Measurements from ENCODE around the gene UBTFL1.
"Not testable (repeated sequence)": the region's sequence is repeated elsewhere in the genome, so short reads cannot be mapped to it uniquely, and the experiment has no call there.

The UBTFL1 gene

GRCh38 chr11:90085650-90086049 is at the start of gene UBTFL1:
Gene UBTFL1, plus strand, starts transcription at chr11:90085950. Its CDS starts 0 bp downstream, at chr11:90085950.
- not testable (repeated sequence) for H3K4me3 ChIP-seq (ENCODE audit: low read depth, low read length); H3K4me1 ChIP-seq (ENCODE audit: control insufficient read depth, insufficient read depth, low read length, unreplicated experiment)

GRCh38 chr11:90051591-90052209 is 34.0 kb upstream of the UBTFL1 start:
- not testable (repeated sequence) for H3K27me3 ChIP-seq (ENCODE audit: insufficient read depth, low read length); H3K27ac ChIP-seq (ENCODE audit: low read depth, low read length); H3K79me2 ChIP-seq (ENCODE audit: control insufficient read depth, insufficient read depth, low read length, unreplicated experiment); H3K4me1 ChIP-seq (ENCODE audit: control insufficient read depth, insufficient read depth, low read length, unreplicated experiment); H3K36me3 ChIP-seq (ENCODE audit: insufficient read depth, low read length); H3K4me3 ChIP-seq (ENCODE audit: low read depth, low read length); H2AFZ ChIP-seq (ENCODE audit: low read length, unreplicated experiment)

More at GRCh38 chr11:90085650-90086049, at the start of gene UBTFL1:
- not testable (repeated sequence) for H3K27ac ChIP-seq (ENCODE audit: low read depth, low read length); H3K79me2 ChIP-seq (ENCODE audit: control insufficient read depth, insufficient read depth, low read length, unreplicated experiment); H3K36me3 ChIP-seq (ENCODE audit: insufficient read depth, low read length); H2AFZ ChIP-seq (ENCODE audit: low read length, unreplicated experiment); H3K27me3 ChIP-seq (ENCODE audit: insufficient read depth, low read length)

GRCh38 chr11:90052311-90052710 is 33.4 kb upstream of the UBTFL1 start:
- H3K27me3 ChIP-seq (ENCODE audit: insufficient read depth, low read length); H3K4me1 ChIP-seq (ENCODE audit: control insufficient read depth, insufficient read depth, low read length, unreplicated experiment); H3K27ac ChIP-seq (ENCODE audit: low read depth, low read length); H3K4me3 ChIP-seq (ENCODE audit: low read depth, low read length); H3K36me3 ChIP-seq (ENCODE audit: insufficient read depth, low read length); H3K79me2 ChIP-seq (ENCODE audit: control insufficient read depth, insufficient read depth, low read length, unreplicated experiment); H2AFZ ChIP-seq (ENCODE audit: low read length, unreplicated experiment): not testable (repeated sequence)

GRCh38 chr11:90053545-90053944 is 32.2 kb upstream of the UBTFL1 start:
- H3K4me1 ChIP-seq (ENCODE audit: control insufficient read depth, insufficient read depth, low read length, unreplicated experiment); H3K27ac ChIP-seq (ENCODE audit: low read depth, low read length); H2AFZ ChIP-seq (ENCODE audit: low read length, unreplicated experiment); H3K79me2 ChIP-seq (ENCODE audit: control insufficient read depth, insufficient read depth, low read length, unreplicated experiment); H3K36me3 ChIP-seq (ENCODE audit: insufficient read depth, low read length); H3K4me3 ChIP-seq (ENCODE audit: low read depth, low read length); H3K27me3 ChIP-seq (ENCODE audit: insufficient read depth, low read length): not testable (repeated sequence)

- H3K36me3 ChIP-seq (ENCODE audit: insufficient read depth, low read length); H3K27me3 ChIP-seq (ENCODE audit: insufficient read depth, low read length); H3K4me3 ChIP-seq (ENCODE audit: low read depth, low read length); H2AFZ ChIP-seq (ENCODE audit: low read length, unreplicated experiment); H3K4me1 ChIP-seq (ENCODE audit: control insufficient read depth, insufficient read depth, low read length, unreplicated experiment); H3K27ac ChIP-seq (ENCODE audit: low read depth, low read length); H3K79me2 ChIP-seq (ENCODE audit: control insufficient read depth, insufficient read depth, low read length, unreplicated experiment): not testable (repeated sequence)
Observed at GRCh38 chr11:90088731-90089130, 3.0 kb downstream of the UBTFL1 start.

GRCh38 chr11:90095230-90095924 is 9.6 kb downstream of the UBTFL1 start:
- H2AFZ ChIP-seq (ENCODE audit: low read length, unreplicated experiment); H3K36me3 ChIP-seq (ENCODE audit: insufficient read depth, low read length); H3K4me3 ChIP-seq (ENCODE audit: low read depth, low read length); H3K27ac ChIP-seq (ENCODE audit: low read depth, low read length); H3K4me1 ChIP-seq (ENCODE audit: control insufficient read depth, insufficient read depth, low read length, unreplicated experiment); H3K79me2 ChIP-seq (ENCODE audit: control insufficient read depth, insufficient read depth, low read length, unreplicated experiment); H3K27me3 ChIP-seq (ENCODE audit: insufficient read depth, low read length): not testable (repeated sequence)

- not testable (repeated sequence) for H3K79me2 ChIP-seq (ENCODE audit: control insufficient read depth, insufficient read depth, low read length, unreplicated experiment); H3K27me3 ChIP-seq (ENCODE audit: insufficient read depth, low read length); H3K4me3 ChIP-seq (ENCODE audit: low read depth, low read length); H2AFZ ChIP-seq (ENCODE audit: low read length, unreplicated experiment); H3K27ac ChIP-seq (ENCODE audit: low read depth, low read length); H3K36me3 ChIP-seq (ENCODE audit: insufficient read depth, low read length); H3K4me1 ChIP-seq (ENCODE audit: control insufficient read depth, insufficient read depth, low read length, unreplicated experiment)
Observed at GRCh38 chr11:90098261-90098660, 12.5 kb downstream of the UBTFL1 start.

- Histone ChIP-seq H3K79me2 (ENCODE audit: control insufficient read depth, insufficient read depth, low read length, unreplicated experiment) (no peaks in the 10 kb centered on the region), H3K27me3 (ENCODE audit: insufficient read depth, low read length) (no peaks in the 10 kb centered on the region), H3K4me1 (ENCODE audit: control insufficient read depth, insufficient read depth, low read length, unreplicated experiment) (no peaks in the 10 kb centered on the region), H3K4me3 (ENCODE audit: low read depth, low read length) (no peak overlapping the region), H2AFZ (ENCODE audit: low read length, unreplicated experiment) (no peak overlapping the region), H3K27ac (ENCODE audit: low read depth, low read length) (no peak overlapping the region), H3K36me3 (ENCODE audit: insufficient read depth, low read length) (no peaks in the 10 kb centered on the region)
Observed at GRCh38 chr11:90100431-90100830, 14.7 kb downstream of the UBTFL1 start.

- Histone ChIP-seq H3K27me3 (ENCODE audit: insufficient read depth, low read length) (peaks cover 5% of the 10 kb centered on the region; the same call in 1 of the 2 replicates), H3K36me3 (ENCODE audit: insufficient read depth, low read length) (no peaks in the 10 kb centered on the region), H3K4me3 (ENCODE audit: low read depth, low read length) (no peak overlapping the region), H3K79me2 (ENCODE audit: control insufficient read depth, insufficient read depth, low read length, unreplicated experiment) (no peaks in the 10 kb centered on the region), H3K4me1 (ENCODE audit: control insufficient read depth, insufficient read depth, low read length, unreplicated experiment) (no peaks in the 10 kb centered on the region), H2AFZ (ENCODE audit: low read length, unreplicated experiment) (no peak overlapping the region), H3K27ac (ENCODE audit: low read depth, low read length) (no peak overlapping the region)
Observed at GRCh38 chr11:90113541-90113940, 27.8 kb downstream of the UBTFL1 start.

GRCh38 chr11:90120191-90120590 is 34.4 kb downstream of the UBTFL1 start:
- no peak overlapping the region for H3K4me3 ChIP-seq (ENCODE audit: low read depth, low read length)
- no peaks in the 10 kb centered on the region for H3K4me1 ChIP-seq (ENCODE audit: control insufficient read depth, insufficient read depth, low read length, unreplicated experiment)
- no peaks in the 10 kb centered on the region for H3K36me3 ChIP-seq (ENCODE audit: insufficient read depth, low read length)
- peaks cover 8% of the 10 kb centered on the region; the same call in 1 of the 2 replicates for H3K27me3 ChIP-seq (ENCODE audit: insufficient read depth, low read length)
- H2AFZ ChIP-seq (ENCODE audit: low read length, unreplicated experiment): no peak overlapping the region
- no peak overlapping the region for H3K27ac ChIP-seq (ENCODE audit: low read depth, low read length)
- no peaks in the 10 kb centered on the region for H3K79me2 ChIP-seq (ENCODE audit: control insufficient read depth, insufficient read depth, low read length, unreplicated experiment)

- no peak overlapping the region for H3K4me3 ChIP-seq (ENCODE audit: low read depth, low read length)
- no peaks in the 10 kb centered on the region for H3K36me3 ChIP-seq (ENCODE audit: insufficient read depth, low read length)
- H3K27ac ChIP-seq (ENCODE audit: low read depth, low read length): no peak overlapping the region
Observed at GRCh38 chr11:90124371-90124770, 38.6 kb downstream of the UBTFL1 start.

More at GRCh38 chr11:90124371-90124770, 38.6 kb downstream of the UBTFL1 start:
- H3K79me2 ChIP-seq (ENCODE audit: control insufficient read depth, insufficient read depth, low read length, unreplicated experiment): no peaks in the 10 kb centered on the region
- H3K27me3 ChIP-seq (ENCODE audit: insufficient read depth, low read length): peaks cover 20% of the 10 kb centered on the region
- no peaks in the 10 kb centered on the region for H3K4me1 ChIP-seq (ENCODE audit: control insufficient read depth, insufficient read depth, low read length, unreplicated experiment)
- H2AFZ ChIP-seq (ENCODE audit: low read length, unreplicated experiment): no peak overlapping the region
